ENCODE measurements around the gene TLCD3A. TPM values are rescaled to one million over a fixed set of nuclear protein-coding genes. Genes with fewer than 3 reads are reported as not detected.
"Not testable (repeated sequence)": the region's sequence is repeated elsewhere in the genome, so short reads cannot be mapped to it uniquely, and the experiment has no call there.

Gene TLCD3A
- total RNA-seq, 4 donors from 2014 or later = 9.0 to 13.7 (median 10.9) TPM

DNA sequence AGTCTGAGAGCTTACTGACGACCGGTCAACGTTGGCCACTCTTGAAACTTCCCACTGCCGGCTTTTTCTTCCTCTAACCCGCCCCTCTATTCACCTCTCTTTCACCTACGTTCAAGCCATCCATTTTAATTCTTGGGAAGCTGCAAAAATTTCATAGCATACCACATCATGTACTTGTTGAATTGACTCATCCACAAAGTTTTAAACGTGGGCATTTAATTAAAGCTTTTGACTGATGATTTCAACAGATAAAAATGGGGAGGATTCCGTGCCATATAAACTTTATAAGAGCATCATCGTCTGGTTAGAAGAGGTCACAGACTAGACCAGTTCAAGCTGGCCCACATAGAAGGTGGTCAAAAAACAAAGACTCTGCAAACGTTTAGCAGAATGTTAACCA lies 40.3 kb upstream of the TLCD3A start:
- H3K4me3 ChIP-seq (replicated peaks in 1 of 3) = no peak overlapping the region
- H3K4me1 ChIP-seq = peaks cover 8 to 15% of the 10 kb centered on the region in 2 donors
- no peak overlapping the region for H3K27ac ChIP-seq
- no peak for DNase-seq
- no peak for TF ChIP-seq POLR2A (IDR thresholded peaks at IDR 0.05)
- no peak for TF ChIP-seq CTCF (IDR thresholded peaks at IDR 0.05)
- intact Hi-C loops (cut with DNase I) = loop anchor here (10.0 kb wide), 1 partner anchor 127 kb away; no protein-coding TSS in a partner anchor
- H3K9me3 ChIP-seq = no peaks in the 10 kb centered on the region
- peaks cover 9 to 25% of the 10 kb centered on the region in 2 donors for H3K36me3 ChIP-seq
- no peaks in the 10 kb centered on the region for H3K27me3 ChIP-seq
- WGBS, 2 donors = 85% methylated on average over 10 of the region's 10 CpGs

GRCh38 chr17:693791-694638 lies 38.4 kb upstream of the TLCD3A start:
- peaks cover 10 to 31% of the 10 kb centered on the region in 2 donors for H3K36me3 ChIP-seq
- intact Hi-C loops (cut with DNase I) = loop anchor here (10.0 kb wide), 1 partner anchor 129 kb away; no protein-coding TSS in a partner anchor
- no peak overlapping the region for H3K4me3 ChIP-seq (replicated peaks in 1 of 3)
- DNase-seq = no peak
- TF ChIP-seq CTCF (IDR thresholded peaks at IDR 0.05) (no peak), POLR2A (IDR thresholded peaks at IDR 0.05) (no peak)
- peaks cover 8 to 15% of the 10 kb centered on the region in 2 donors for H3K4me1 ChIP-seq
- no peaks in the 10 kb centered on the region for H3K9me3 ChIP-seq
- no peaks in the 10 kb centered on the region for H3K27me3 ChIP-seq
- WGBS, 2 donors = 79 to 86% methylated on average over 14 of the region's 14 CpGs
- H3K27ac ChIP-seq = no peak overlapping the region

- Histone ChIP-seq H3K4me3 (replicated peaks in 1 of 3) (no peak overlapping the region), H3K9me3 (no peaks in the 10 kb centered on the region), H3K4me1 (no peaks in the 10 kb centered on the region), H3K36me3 (peaks cover 10 to 31% of the 10 kb centered on the region in 2 donors), H3K27me3 (no peaks in the 10 kb centered on the region), H3K27ac (no peak overlapping the region)
- DNase-seq = no peak
- 79 to 83% methylated on average over 2 of the region's 2 CpGs for WGBS, 2 donors
- TF ChIP-seq CTCF (IDR thresholded peaks at IDR 0.05) (no peak), POLR2A (IDR thresholded peaks at IDR 0.05) (no peak)
- intact Hi-C loops (cut with DNase I) = loop anchor here (10.0 kb wide), 1 partner anchor 132 kb away; no protein-coding TSS in a partner anchor
These were observed 36.0 kb upstream of the TLCD3A start for GRCh38 chr17:696369-696768.

DNA sequence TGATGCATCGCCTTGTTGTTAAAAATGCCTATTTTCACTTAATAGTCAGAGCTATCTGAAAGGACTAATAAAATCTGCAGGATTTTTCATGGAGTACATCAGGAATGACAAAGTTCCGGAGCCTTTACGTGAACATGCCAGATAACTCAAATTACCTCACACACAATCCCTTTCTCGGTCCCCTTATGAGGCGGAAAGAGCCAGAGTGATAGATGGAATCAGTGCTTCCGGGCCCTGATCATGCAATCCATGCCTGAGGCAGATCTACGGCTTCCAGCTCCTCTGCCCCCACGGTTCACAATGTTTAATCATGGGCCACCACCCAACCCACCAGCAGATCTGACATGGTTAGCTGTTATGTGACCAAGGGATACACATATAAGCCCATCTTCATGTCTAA lies 34.7 kb upstream of the TLCD3A start:
- Histone ChIP-seq H3K4me3 (replicated peaks in 1 of 3) (no peak overlapping the region), H3K4me1 (peaks cover 11% of the 10 kb centered on the region in 2 donors), H3K27me3 (no peaks in the 10 kb centered on the region), H3K36me3 (peaks cover 10 to 31% of the 10 kb centered on the region in 2 donors), H3K27ac (no peak overlapping the region), H3K9me3 (no peaks in the 10 kb centered on the region)
- TF ChIP-seq CTCF (IDR thresholded peaks at IDR 0.05) (no peak), POLR2A (IDR thresholded peaks at IDR 0.05) (no peak)
- intact Hi-C loops (cut with DNase I) = loop anchor here (10.0 kb wide), 1 partner anchor 133 kb away; no protein-coding TSS in a partner anchor
- 94 to 95% methylated on average over 8 of the region's 8 CpGs for WGBS, 2 donors
- no peak for DNase-seq

DNA sequence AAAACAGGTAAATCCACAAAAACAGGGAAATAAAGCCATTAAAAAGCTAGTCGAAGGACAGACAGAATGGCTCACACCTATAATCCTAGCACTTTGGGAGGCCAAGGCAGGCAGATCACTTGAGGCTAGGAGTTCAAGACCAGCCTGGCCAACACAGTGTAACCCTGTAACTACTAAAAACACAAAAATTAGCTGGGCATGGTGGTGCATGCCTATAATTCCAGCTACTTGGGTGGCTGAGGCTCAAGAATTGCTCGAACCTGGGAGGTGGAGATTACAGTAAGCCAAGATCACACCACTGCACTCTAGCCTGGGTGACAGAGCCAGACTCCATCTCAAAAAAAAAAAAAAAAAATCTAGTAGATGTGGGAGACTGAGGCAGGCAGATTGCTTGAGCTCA lies 34.3 kb upstream of the TLCD3A start:
- H3K4me3 ChIP-seq (replicated peaks in 1 of 3); H3K9me3 ChIP-seq; DNase-seq; H3K27me3 ChIP-seq; H3K27ac ChIP-seq: not testable (repeated sequence)
- Histone ChIP-seq H3K36me3 (peaks cover 10 to 31% of the 10 kb centered on the region in 2 donors), H3K4me1 (peaks cover 15% of the 10 kb centered on the region in 2 donors)
- intact Hi-C loops (cut with DNase I) = loop anchor here (10.0 kb wide), 1 partner anchor 133 kb away; no protein-coding TSS in a partner anchor
- WGBS, 2 donors = 83 to 94% methylated on average over 2 of the region's 2 CpGs

Measured in thyroid gland (tissue), 4 donors.